ENCODE results near the gene RHD. TPM values are rescaled to one million over a fixed set of nuclear protein-coding genes. Genes with fewer than 3 reads are reported as not detected.
"Not testable (repeated sequence)": the region's sequence is repeated elsewhere in the genome, so short reads cannot be mapped to it uniquely, and the experiment has no call there.

Gene RHD
- total RNA-seq, 3 donors from 2014 or later = not detected

DNA sequence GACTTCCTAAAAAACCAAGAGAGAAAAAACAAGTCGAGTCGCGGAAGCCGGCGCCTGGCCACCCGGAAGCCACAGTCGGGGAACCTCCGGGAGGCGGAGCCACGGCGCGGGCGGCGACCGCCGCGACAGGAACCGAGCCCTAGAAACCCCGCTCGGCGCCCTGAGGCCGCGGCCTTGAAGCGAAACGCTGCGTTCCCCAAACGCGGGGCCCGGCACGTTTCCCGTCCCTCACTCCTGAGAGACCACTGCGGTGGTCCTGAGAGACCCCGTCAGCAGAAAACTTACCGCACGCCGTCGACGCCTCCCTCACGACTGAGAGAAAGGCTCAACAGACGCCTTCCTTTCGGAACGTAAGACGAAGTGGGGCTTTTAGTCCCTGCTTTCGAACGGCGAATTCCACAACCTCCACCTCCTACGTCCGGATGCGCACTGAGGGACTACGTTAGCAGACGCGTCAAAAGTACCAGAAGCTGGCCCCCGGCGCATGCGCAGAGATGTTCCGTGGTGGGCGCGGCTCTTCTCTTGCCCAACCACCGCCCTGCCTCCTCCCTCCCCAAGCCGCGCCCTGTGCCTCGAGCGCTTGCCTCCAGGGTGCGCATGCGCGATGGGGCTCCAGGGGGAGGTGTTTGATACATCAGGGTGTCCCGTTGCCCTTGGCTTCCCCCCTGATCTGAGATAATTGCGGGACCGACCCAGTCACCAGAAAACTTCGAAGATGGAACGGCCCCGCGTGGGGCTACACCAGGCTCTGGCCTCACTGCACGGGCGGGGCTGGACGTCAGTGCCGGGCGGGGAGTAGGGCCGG lies 25.1 kb upstream of the RHD start, which contains the start of gene RSRP1:
Gene RSRP1, minus strand, starts transcription at position 431 of the 805 bp plus-strand sequence. CDS start 491 bp downstream, outside the sequence.
- ATAC-seq (peak; percentile 87 to 93), DNase-seq (peak; percentile 100)
- Mint-ChIP-seq H3K4me3 (peak within 1 kb of the TSS; percentile 95), H3K4me1 (ENCODE audit: low read depth) (peaks cover 42% of the 10 kb centered on the region), H3K36me3 (ENCODE audit: insufficient read depth) (peaks cover 32% of the 10 kb centered on the region), H3K27me3 (ENCODE audit: low read depth) (no peaks in the 10 kb centered on the region), H3K9me3 (no peaks in the 10 kb centered on the region)

- DNase-seq (no peak), ATAC-seq (peak; percentile 44 to 49)
- H3K4me1 Mint-ChIP-seq (ENCODE audit: low read depth) = peaks cover 35% of the 10 kb centered on the region
- H3K9me3 Mint-ChIP-seq = no peaks in the 10 kb centered on the region
- peak overlapping the region; percentile 95 for H3K4me3 Mint-ChIP-seq
- peaks cover 29% of the 10 kb centered on the region for H3K36me3 Mint-ChIP-seq (ENCODE audit: insufficient read depth)
- H3K27me3 Mint-ChIP-seq (ENCODE audit: low read depth) = no peaks in the 10 kb centered on the region
Measured at GRCh38 chr1:25247829-25248754, 24.2 kb upstream of the RHD start.

DNA sequence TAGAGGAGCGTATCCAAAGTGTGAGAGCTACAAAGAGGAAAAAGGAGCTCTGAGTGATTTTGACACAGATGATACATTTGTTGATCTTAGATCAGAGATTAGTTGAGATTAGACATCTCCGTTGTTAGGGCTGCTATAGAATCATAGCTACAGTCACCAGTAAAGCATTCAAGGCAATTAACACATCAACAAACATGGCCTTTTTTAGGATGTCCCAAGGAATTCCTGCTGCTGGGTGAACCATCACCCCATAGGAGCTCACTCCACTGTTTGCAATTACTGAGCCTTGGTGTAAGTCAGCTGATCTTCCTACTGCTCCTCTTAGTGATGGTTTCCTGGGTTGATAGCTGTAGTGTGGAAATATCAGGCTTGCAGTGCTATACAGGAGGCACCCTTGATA lies 18.4 kb upstream of the RHD start:
- ATAC-seq (no peak), DNase-seq (no peak)
- Mint-ChIP-seq H3K4me3 (no peak overlapping the region), H3K9me3 (no peaks in the 10 kb centered on the region), H3K4me1 (ENCODE audit: low read depth) (no peaks in the 10 kb centered on the region), H3K36me3 (ENCODE audit: insufficient read depth) (no peaks in the 10 kb centered on the region), H3K27me3 (ENCODE audit: low read depth) (no peaks in the 10 kb centered on the region)

- peaks cover 1% of the 10 kb centered on the region for H3K36me3 Mint-ChIP-seq (ENCODE audit: insufficient read depth)
Measured at GRCh38 chr1:25255706-25256577, 16.4 kb upstream of the RHD start.

DNA sequence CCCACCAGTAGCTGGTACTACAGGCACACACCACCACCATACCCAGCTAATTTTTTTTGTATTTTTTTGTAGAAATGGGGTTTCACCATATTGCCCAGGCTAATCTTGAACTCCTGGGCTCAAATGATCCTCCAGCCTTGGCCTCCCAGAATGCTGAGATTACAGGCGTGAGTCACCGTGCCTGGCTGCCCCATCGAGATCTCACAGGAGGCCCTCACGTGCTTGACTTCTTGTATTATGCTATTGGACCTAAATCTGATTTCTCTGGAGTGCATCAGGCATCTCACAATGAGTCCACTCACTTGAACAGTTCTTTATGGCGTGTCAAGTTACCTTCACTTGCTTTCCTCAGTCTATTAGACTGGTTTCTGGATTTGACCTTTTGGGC lies 15.7 kb upstream of the RHD start:
- ATAC-seq (no peak), DNase-seq (no peak)
- H3K36me3 Mint-ChIP-seq (ENCODE audit: insufficient read depth) = peaks cover 1% of the 10 kb centered on the region
- H3K9me3 Mint-ChIP-seq = no peaks in the 10 kb centered on the region
- H3K4me3 Mint-ChIP-seq = no peak overlapping the region
- peaks cover 11% of the 10 kb centered on the region for H3K4me1 Mint-ChIP-seq (ENCODE audit: low read depth)
- no peaks in the 10 kb centered on the region for H3K27me3 Mint-ChIP-seq (ENCODE audit: low read depth)

More at GRCh38 chr1:25255706-25256577, 16.4 kb upstream of the RHD start:
- Mint-ChIP-seq H3K27me3 (ENCODE audit: low read depth) (no peaks in the 10 kb centered on the region), H3K9me3 (no peaks in the 10 kb centered on the region), H3K4me3 (no peak overlapping the region), H3K4me1 (ENCODE audit: low read depth) (peaks cover 11% of the 10 kb centered on the region)
- DNase-seq (no peak), ATAC-seq (no peak)

GRCh38 chr1:25257196-25257595 lies 15.1 kb upstream of the RHD start:
- peaks cover 1% of the 10 kb centered on the region for H3K36me3 Mint-ChIP-seq (ENCODE audit: insufficient read depth)
- DNase-seq (no peak), ATAC-seq (no peak)
- peaks cover 12% of the 10 kb centered on the region for H3K4me1 Mint-ChIP-seq (ENCODE audit: low read depth)
- no peaks in the 10 kb centered on the region for H3K9me3 Mint-ChIP-seq
- H3K4me3 Mint-ChIP-seq = no peak overlapping the region
- H3K27me3 Mint-ChIP-seq (ENCODE audit: low read depth) = no peaks in the 10 kb centered on the region

DNA sequence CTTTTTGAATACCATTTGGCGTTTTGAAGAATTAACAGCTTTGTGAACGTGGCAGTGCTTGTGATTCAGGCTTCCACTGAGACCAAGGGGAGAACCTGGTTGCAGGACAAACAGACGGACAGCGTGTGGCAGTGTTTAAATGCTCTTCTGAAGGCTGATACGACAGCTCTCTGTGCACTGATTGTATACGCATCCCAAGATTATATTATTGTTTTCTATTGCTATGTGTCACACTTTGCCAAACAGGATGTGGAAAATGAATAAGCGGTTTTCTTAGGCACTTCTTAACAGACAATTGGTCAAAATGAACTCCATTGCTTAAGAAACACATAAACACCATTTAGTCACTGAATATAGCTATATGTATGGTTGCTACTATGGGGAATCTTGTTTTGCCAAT lies 12.5 kb upstream of the RHD start:
- not testable (repeated sequence) for H3K36me3 Mint-ChIP-seq (ENCODE audit: insufficient read depth); H3K4me3 Mint-ChIP-seq; H3K27me3 Mint-ChIP-seq (ENCODE audit: low read depth); H3K9me3 Mint-ChIP-seq; DNase-seq
- ATAC-seq = peak; percentile 58 to 65
- H3K4me1 Mint-ChIP-seq (ENCODE audit: low read depth) = peaks cover 23% of the 10 kb centered on the region

GRCh38 chr1:25260336-25260735 lies 12.0 kb upstream of the RHD start:
- not testable (repeated sequence) for DNase-seq, ATAC-seq, H3K4me3 Mint-ChIP-seq

DNA sequence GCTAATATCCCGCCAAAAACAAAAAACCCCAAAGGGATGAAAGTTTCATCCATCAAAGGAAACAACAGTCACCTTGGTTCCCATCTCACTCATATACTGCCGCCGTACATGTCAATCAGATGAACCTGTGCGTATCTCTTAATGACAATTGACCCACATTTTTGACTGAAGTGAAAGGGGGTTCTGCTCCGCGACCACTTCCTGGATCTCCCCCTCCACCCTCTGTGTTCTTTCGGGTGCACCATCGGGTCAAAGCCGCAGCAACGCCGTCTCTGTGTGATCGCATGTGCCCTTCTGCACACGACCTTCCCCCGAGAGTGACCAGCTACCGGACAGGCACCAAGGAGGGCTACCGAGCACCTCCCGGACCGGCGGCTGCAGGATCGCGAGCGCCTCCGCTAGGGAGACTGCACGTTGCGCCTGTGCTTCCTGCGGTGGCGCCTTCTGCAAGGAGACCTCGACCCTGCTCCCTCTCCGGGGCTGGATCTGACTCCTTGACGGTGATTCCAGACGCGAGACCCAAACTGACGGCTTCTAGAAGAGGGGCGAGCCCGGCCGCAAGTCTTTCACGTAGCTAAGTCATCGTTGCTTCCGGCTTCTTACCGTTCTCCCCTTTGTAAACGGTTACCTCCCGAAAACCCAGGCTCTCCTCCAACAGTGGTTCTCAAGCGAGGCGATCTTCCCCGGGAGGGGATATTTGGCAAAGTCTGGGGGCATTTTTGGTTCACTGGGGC lies 5.6 kb upstream of the RHD start:
- not testable (repeated sequence) for H3K36me3 Mint-ChIP-seq (ENCODE audit: insufficient read depth); DNase-seq; H3K27me3 Mint-ChIP-seq (ENCODE audit: low read depth); H3K9me3 Mint-ChIP-seq
- Mint-ChIP-seq H3K4me1 (ENCODE audit: low read depth) (peaks cover 15% of the 10 kb centered on the region), H3K4me3 (peak overlapping the region; percentile 89)
- ATAC-seq = peak; percentile 44 to 47

More at GRCh38 chr1:25260336-25260735, 12.0 kb upstream of the RHD start:
- not testable (repeated sequence) for H3K27me3 Mint-ChIP-seq (ENCODE audit: low read depth); H3K36me3 Mint-ChIP-seq (ENCODE audit: insufficient read depth); H3K9me3 Mint-ChIP-seq
- peaks cover 23% of the 10 kb centered on the region for H3K4me1 Mint-ChIP-seq (ENCODE audit: low read depth)

DNA sequence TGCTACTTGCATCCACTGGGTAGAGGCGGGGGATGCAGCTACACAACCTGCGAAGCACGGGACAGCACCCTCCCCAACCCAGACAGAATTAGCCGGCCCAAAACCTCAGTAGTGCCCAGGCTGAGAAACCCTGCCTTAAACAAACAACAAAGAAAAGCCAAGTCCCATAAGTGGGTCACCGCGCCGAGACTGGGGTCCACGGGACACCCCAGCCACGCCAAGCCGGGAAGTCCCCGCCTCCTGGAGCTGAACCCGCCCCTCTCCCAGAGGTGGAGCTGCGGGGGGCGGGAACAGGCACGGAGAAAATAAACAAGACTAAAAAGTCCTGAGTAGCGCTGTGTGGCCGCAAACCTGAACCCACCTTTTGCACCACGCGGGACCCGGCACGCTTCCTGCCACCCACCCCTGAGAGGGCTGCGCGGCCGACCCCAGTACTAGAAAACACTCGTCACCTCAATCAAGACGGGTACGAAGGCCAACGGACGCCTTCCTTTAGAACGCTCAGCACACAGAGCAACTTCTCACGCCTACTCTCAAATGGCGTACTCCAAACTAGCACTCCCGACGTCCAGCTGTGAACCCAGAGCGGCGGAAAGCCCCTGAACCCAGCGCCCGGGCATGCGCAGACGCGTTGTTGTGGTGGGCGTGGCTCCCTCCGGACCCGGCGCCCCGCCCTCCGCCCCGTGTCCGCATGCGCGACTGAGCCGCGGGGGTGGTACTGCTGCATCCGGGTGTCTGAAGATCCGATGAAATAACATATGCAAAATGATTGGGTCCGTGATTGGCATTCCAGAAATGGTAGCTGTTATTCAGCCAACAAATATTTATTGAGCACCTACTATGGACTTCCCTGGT lies 4.8 kb upstream of the RHD start:
- H3K9me3 Mint-ChIP-seq; H3K27me3 Mint-ChIP-seq (ENCODE audit: low read depth); H3K36me3 Mint-ChIP-seq (ENCODE audit: insufficient read depth): not testable (repeated sequence)
- DNase-seq (peak; percentile 91), ATAC-seq (peak; percentile 80 to 83)
- Mint-ChIP-seq H3K4me3 (peak overlapping the region; percentile 72), H3K4me1 (ENCODE audit: low read depth) (peaks cover 13% of the 10 kb centered on the region)

GRCh38 chr1:25268143-25268760 lies 4.1 kb upstream of the RHD start:
- not testable (repeated sequence) for H3K9me3 Mint-ChIP-seq; DNase-seq; H3K36me3 Mint-ChIP-seq (ENCODE audit: insufficient read depth); H3K4me1 Mint-ChIP-seq (ENCODE audit: low read depth); H3K27me3 Mint-ChIP-seq (ENCODE audit: low read depth); ATAC-seq
- H3K4me3 Mint-ChIP-seq = peak overlapping the region; percentile 72

GRCh38 chr1:25275648-25276047 lies 3.3 kb downstream of the RHD start:
- H3K27me3 Mint-ChIP-seq (ENCODE audit: low read depth) = not testable (repeated sequence)

More at GRCh38 chr1:25275648-25276047, 3.3 kb downstream of the RHD start:
- H3K36me3 Mint-ChIP-seq (ENCODE audit: insufficient read depth); H3K4me3 Mint-ChIP-seq; H3K9me3 Mint-ChIP-seq; H3K4me1 Mint-ChIP-seq (ENCODE audit: low read depth); ATAC-seq; DNase-seq: not testable (repeated sequence)

All from activated T-cell treated with anti-CD3 and anti-CD28 coated beads, Interleukin-2, amount 50 U/mL, for 4 hours (primary cell).